PC-3 (cell line): Measurements from ENCODE around the gene CARTPT.

Source experiments
- EZH2 ChIP-seq: fragments of 300-600 bp; sonication (generic); IDR thresholded peaks from one replicate; pipeline ENCODE4 v1.6.1; 2017; ENCODE audit warnings: antibody characterized with exemption, mild to moderate bottlenecking, low read length; ENCODE audit not compliant: unreplicated experiment
- EZH2phosphoT487 ChIP-seq: fragments of 300-600 bp; sonication (generic); IDR thresholded peaks from 2 replicates; pipeline ENCODE4 v1.6.1; 2018; ENCODE audit warnings: mild to moderate bottlenecking, antibody characterized with exemption, low read length, borderline replicate concordance
- TF ChIP-seq, protein P1 (sequence below): fragments of 300-600 bp; sonication (generic); conservative IDR thresholded peaks from 2 replicates; pipeline ENCODE4 v1.5.1; 2017; ENCODE audit warnings: antibody characterized with exemption, low read depth, mild to moderate bottlenecking, low read length

DNA sequence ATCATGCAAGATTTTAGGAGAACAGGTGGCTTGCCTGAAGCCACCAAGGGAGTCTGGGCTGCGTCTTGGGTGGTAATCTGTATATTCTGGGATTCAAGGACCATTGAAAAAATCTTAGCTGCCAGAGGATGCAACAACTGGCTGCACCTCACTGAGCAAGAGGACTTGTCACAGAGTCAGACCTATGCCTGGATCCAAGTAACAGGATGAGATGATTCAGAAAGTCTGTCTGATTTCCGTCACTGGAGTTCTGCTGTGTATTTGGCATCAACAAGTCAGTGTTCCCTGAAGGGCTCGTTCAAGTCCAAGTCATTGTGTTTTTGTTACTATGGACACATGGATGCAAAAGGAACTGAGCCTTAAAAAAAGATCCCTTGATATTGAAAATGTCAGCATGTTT, 37.8 kb upstream of the CARTPT start:
- TF ChIP-seq, protein P1, sequence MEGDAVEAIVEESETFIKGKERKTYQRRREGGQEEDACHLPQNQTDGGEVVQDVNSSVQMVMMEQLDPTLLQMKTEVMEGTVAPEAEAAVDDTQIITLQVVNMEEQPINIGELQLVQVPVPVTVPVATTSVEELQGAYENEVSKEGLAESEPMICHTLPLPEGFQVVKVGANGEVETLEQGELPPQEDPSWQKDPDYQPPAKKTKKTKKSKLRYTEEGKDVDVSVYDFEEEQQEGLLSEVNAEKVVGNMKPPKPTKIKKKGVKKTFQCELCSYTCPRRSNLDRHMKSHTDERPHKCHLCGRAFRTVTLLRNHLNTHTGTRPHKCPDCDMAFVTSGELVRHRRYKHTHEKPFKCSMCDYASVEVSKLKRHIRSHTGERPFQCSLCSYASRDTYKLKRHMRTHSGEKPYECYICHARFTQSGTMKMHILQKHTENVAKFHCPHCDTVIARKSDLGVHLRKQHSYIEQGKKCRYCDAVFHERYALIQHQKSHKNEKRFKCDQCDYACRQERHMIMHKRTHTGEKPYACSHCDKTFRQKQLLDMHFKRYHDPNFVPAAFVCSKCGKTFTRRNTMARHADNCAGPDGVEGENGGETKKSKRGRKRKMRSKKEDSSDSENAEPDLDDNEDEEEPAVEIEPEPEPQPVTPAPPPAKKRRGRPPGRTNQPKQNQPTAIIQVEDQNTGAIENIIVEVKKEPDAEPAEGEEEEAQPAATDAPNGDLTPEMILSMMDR: no peak
- no peak for TF ChIP-seq EZH2
- TF ChIP-seq EZH2phosphoT487: no peak
